ENCODE data around the gene MTSS2.
"Not testable (repeated sequence)": the region's sequence is repeated elsewhere in the genome, so short reads cannot be mapped to it uniquely, and the experiment has no call there.

The MTSS2 gene

GRCh38 chr16:70684146-70685060 lies 1.4 kb downstream of the MTSS2 start:
- no peak for DNase-seq

GRCh38 chr16:70683146-70683944 lies 2.5 kb downstream of the MTSS2 start:
- no peak for DNase-seq

GRCh38 chr16:70682239-70683145 lies 3.4 kb downstream of the MTSS2 start:
- DNase-seq, result no peak

- DNase-seq, result no peak
Observed at GRCh38 chr16:70681382-70682238, 4.2 kb downstream of the MTSS2 start.

- no peak for DNase-seq
Observed at GRCh38 chr16:70680495-70681381, 5.1 kb downstream of the MTSS2 start.

- DNase-seq, result no peak
Observed at GRCh38 chr16:70679671-70680494, 6.0 kb downstream of the MTSS2 start.

- no peak for DNase-seq
Observed at GRCh38 chr16:70678898-70679670, 6.8 kb downstream of the MTSS2 start.

GRCh38 chr16:70678121-70678897 lies 7.5 kb downstream of the MTSS2 start:
- DNase-seq, result no peak

GRCh38 chr16:70677499-70678120 lies 8.2 kb downstream of the MTSS2 start:
- DNase-seq, result no peak

GRCh38 chr16:70676675-70677498 lies 9.0 kb downstream of the MTSS2 start:
- no peak for DNase-seq

GRCh38 chr16:70675851-70676513 lies 9.9 kb downstream of the MTSS2 start:
- DNase-seq, result no peak

GRCh38 chr16:70674221-70675014 lies 11.4 kb downstream of the MTSS2 start:
- DNase-seq, result no peak

- not testable (repeated sequence) for DNase-seq
Observed at GRCh38 chr16:70670938-70671337, 14.9 kb downstream of the MTSS2 start.

- no peak for DNase-seq
Observed at GRCh38 chr16:70670175-70670574, 15.7 kb downstream of the MTSS2 start.
